H9 (cell line): ENCODE measurements around the gene RAB11FIP5. TPM values are rescaled to one million over a fixed set of nuclear protein-coding genes. Genes with fewer than 3 reads are reported as not detected.

Source experiments
- DNase-seq: peaks from one replicate; pipeline ENCODE4 v3.0.0-alpha.2; 2017
- H2AFZ ChIP-seq: one replicate; pipeline ENCODE4 v1.6.1; 2013; ENCODE audit warnings: mild to moderate bottlenecking, low read length, control low read depth, moderate library complexity
- H2AK5ac ChIP-seq: 2 replicates; pipeline ENCODE4 v1.6.1; 2013; ENCODE audit warnings: low read length, control low read depth, mixed read lengths; ENCODE audit not compliant: insufficient read length
- H2BK120ac ChIP-seq: one replicate; pipeline ENCODE4 v1.6.1; 2013; ENCODE audit warnings: low read depth, mild to moderate bottlenecking, low read length, control low read depth, inconsistent platforms; ENCODE audit not compliant: poor library complexity, severe bottlenecking
- H2BK12ac ChIP-seq: 2 replicates; pipeline ENCODE4 v1.6.1; 2013; ENCODE audit warnings: low read length, control low read depth, mixed read lengths, low read depth; ENCODE audit not compliant: insufficient read length
- H2BK15ac ChIP-seq: 2 replicates; pipeline ENCODE4 v1.6.1; 2013; ENCODE audit warnings: low read depth, low read length, control low read depth
- H2BK20ac ChIP-seq: one replicate; pipeline ENCODE4 v1.6.1; 2013; ENCODE audit warnings: low read depth, mild to moderate bottlenecking, low read length, control low read depth, inconsistent platforms; ENCODE audit not compliant: poor library complexity, severe bottlenecking
- H2BK5ac ChIP-seq: 2 replicates; pipeline ENCODE4 v1.6.1; 2013; ENCODE audit warnings: low read length, control low read depth, mixed read lengths; ENCODE audit not compliant: insufficient read length
- H3K14ac ChIP-seq: 2 replicates; pipeline ENCODE4 v1.6.1; 2013; ENCODE audit warnings: low read length, control low read depth; ENCODE audit not compliant: insufficient read depth
- H3K18ac ChIP-seq: 2 replicates; pipeline ENCODE4 v1.6.1; 2013; ENCODE audit warnings: low read depth, mild to moderate bottlenecking, mixed read lengths, low read length, control low read depth; ENCODE audit not compliant: insufficient read length
- H3K23ac ChIP-seq: 2 replicates; pipeline ENCODE4 v1.6.1; 2013; ENCODE audit warnings: low read length, control low read depth, mixed read lengths, low read depth; ENCODE audit not compliant: insufficient read length
- H3K23me2 ChIP-seq: 2 replicates; pipeline ENCODE4 v1.6.1; 2013; ENCODE audit warnings: low read depth, mild to moderate bottlenecking, mixed read lengths, low read length, control low read depth; ENCODE audit not compliant: insufficient read length, poor library complexity, severe bottlenecking
- H3K27ac ChIP-seq: 2 replicates; pipeline ENCODE4 v1.5.1; 2013; ENCODE audit warnings: low read length, control low read depth, mixed read lengths, low read depth; ENCODE audit not compliant: insufficient read length
- H3K27me3 ChIP-seq: 2 replicates; pipeline ENCODE4 v1.6.1; 2013; ENCODE audit warnings: low read length, control low read depth, inconsistent platforms; ENCODE audit not compliant: insufficient read depth
- H3K4ac ChIP-seq: 2 replicates; pipeline ENCODE4 v1.6.1; 2013; ENCODE audit warnings: low read depth, mild to moderate bottlenecking, control low read depth, inconsistent platforms, low read length, moderate library complexity
- H3K4me1 ChIP-seq: 2 replicates; pipeline ENCODE4 v1.6.1; 2013; ENCODE audit warnings: low read length, control low read depth, inconsistent platforms; ENCODE audit not compliant: insufficient read depth
- H3K4me2 ChIP-seq: 2 replicates; pipeline ENCODE4 v1.6.1; 2013; ENCODE audit warnings: low read length, control low read depth, mixed read lengths; ENCODE audit not compliant: insufficient read length, insufficient read depth
- H3K56ac ChIP-seq: 2 replicates; pipeline ENCODE4 v1.6.1; 2013; ENCODE audit warnings: low read depth, mild to moderate bottlenecking, mixed read lengths, low read length, control low read depth; ENCODE audit not compliant: insufficient read length
- H3K79me1 ChIP-seq: 2 replicates; pipeline ENCODE4 v1.6.1; 2013; ENCODE audit warnings: low read depth, mild to moderate bottlenecking, moderate library complexity, low read length, control low read depth, inconsistent platforms; ENCODE audit not compliant: insufficient read depth, poor library complexity, severe bottlenecking
- H3K79me2 ChIP-seq: 2 replicates; pipeline ENCODE4 v1.6.1; 2013; ENCODE audit warnings: low read length, control low read depth, inconsistent platforms; ENCODE audit not compliant: insufficient read depth
- H3K9ac ChIP-seq: 2 replicates; pipeline ENCODE4 v1.6.1; 2013; ENCODE audit warnings: low read length, control low read depth, mixed read lengths; ENCODE audit not compliant: insufficient read length; ENCODE audit errors: extremely low read depth
- H3K9me3 ChIP-seq: one replicate; pipeline ENCODE4 v1.6.1; 2013; ENCODE audit warnings: low read depth, low read length, inconsistent platforms; ENCODE audit not compliant: control insufficient read depth
- H3T11ph ChIP-seq: one replicate; pipeline ENCODE4 v1.6.1; 2013; ENCODE audit warnings: mild to moderate bottlenecking, low read length, control low read depth, inconsistent platforms
- H4K20me1 ChIP-seq: one replicate; pipeline ENCODE4 v1.6.1; 2013; ENCODE audit not compliant: control insufficient read depth, insufficient read length, insufficient read depth
- H4K5ac ChIP-seq: 2 replicates; pipeline ENCODE4 v1.6.1; 2013; ENCODE audit warnings: low read depth, mild to moderate bottlenecking, mixed read lengths, low read length, control low read depth; ENCODE audit not compliant: insufficient read length
- H4K8ac ChIP-seq: replicated peaks from 2 replicates; pipeline ENCODE4 v1.6.1; 2013; ENCODE audit warnings: low read length, control low read depth, mixed read lengths, low read depth; ENCODE audit not compliant: insufficient read length
- H4K91ac ChIP-seq: 2 replicates; pipeline ENCODE4 v1.6.1; 2013; ENCODE audit warnings: low read depth, mild to moderate bottlenecking, moderate library complexity, mixed read lengths, low read length, control low read depth; ENCODE audit not compliant: insufficient read length
- H3K27ac Mint-ChIP-seq, 3 experiments: 2 replicates in 2 of 3; 3 replicates in 1 of 3; pipeline ENCODE4 v1.8.0; 2020 to 2021; ENCODE audit warnings: mixed read lengths in 3 of 3, mild to moderate bottlenecking in 1 of 3, moderate library complexity in 1 of 3
- H3K27me3 Mint-ChIP-seq: 2 replicates; pipeline ENCODE4 v1.8.0; 2021; ENCODE audit warnings: low read depth, mild to moderate bottlenecking, moderate library complexity, mixed read lengths
- H3K36me3 Mint-ChIP-seq, 3 experiments: 2 replicates in 2 of 3; 3 replicates in 1 of 3; pipeline ENCODE4 v1.8.0; 2020 to 2021; ENCODE audit warnings: low read depth in 3 of 3, mixed read lengths in 3 of 3; ENCODE audit not compliant: insufficient read depth in 1 of 3
- H3K4me1 Mint-ChIP-seq, 2 experiments: 2 replicates each; pipeline ENCODE4 v1.8.0; 2020; ENCODE audit warnings: mixed read lengths in 2 of 2
- H3K4me3 Mint-ChIP-seq, 2 experiments: 2 replicates in 1 of 2; 3 replicates in 1 of 2; pipeline ENCODE4 v1.8.0; 2020 to 2021; ENCODE audit warnings: mild to moderate bottlenecking in 2 of 2, mixed read lengths in 2 of 2, moderate library complexity in 1 of 2
- H3K9me3 Mint-ChIP-seq, 2 experiments: 2 replicates in 1 of 2; 3 replicates in 1 of 2; pipeline ENCODE4 v1.8.0; 2020; ENCODE audit warnings: mild to moderate bottlenecking in 2 of 2, mixed read lengths in 2 of 2, moderate library complexity in 1 of 2
- WGBS: extraction: QIAGEN DNeasy Blood & Tissue Kit; methylation state at CpG from one replicate; pipeline ENCODE4 v1.1.7; 2013; ENCODE audit warnings: missing lambda C conversion rate, low lambda C conversion rate, mixed read lengths; ENCODE audit not compliant: insufficient read length; ENCODE audit errors: extremely low coverage; 5-methylcytosine and 5-hydroxymethylcytosine counted together
- total RNA-seq: library from RNA; stranded (reverse); gene quantifications from 2 replicates; pipeline ENCODE4 v1.2.1, GENCODE V29; 2021
- TF ChIP-seq, protein P1 (sequence below): fragments of 200-600 bp; sonication (generic); conservative IDR thresholded peaks from 3 replicates; pipeline ENCODE4 v1.8.0; 2021; ENCODE audit warnings: antibody characterized with exemption, mild to moderate bottlenecking

The RAB11FIP5 gene
- total RNA-seq, 1 experiment from 2014 or later, result 7.1 TPM

DNA sequence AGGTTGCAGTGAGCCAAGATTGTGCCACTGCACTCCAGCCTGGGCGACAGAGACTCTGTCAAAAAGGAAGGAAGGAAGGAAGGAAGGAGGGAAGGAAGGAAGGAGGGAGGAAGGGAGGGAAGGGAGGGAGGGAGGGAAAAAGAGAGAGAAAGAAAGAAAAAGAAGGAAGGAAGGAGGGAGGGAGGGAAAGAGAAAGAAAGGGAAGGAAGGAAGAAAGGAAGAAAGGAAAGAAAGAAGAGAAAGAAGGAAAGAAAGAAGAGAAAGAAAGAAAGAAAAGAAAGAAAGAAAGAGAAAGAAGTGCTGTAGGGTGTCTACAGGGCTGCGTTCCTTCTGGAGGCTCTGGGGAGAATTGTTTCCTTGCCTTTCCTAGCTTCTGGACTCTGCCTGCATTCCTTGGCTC, 22.5 kb upstream of the RAB11FIP5 start:
- TF ChIP-seq, protein P1, sequence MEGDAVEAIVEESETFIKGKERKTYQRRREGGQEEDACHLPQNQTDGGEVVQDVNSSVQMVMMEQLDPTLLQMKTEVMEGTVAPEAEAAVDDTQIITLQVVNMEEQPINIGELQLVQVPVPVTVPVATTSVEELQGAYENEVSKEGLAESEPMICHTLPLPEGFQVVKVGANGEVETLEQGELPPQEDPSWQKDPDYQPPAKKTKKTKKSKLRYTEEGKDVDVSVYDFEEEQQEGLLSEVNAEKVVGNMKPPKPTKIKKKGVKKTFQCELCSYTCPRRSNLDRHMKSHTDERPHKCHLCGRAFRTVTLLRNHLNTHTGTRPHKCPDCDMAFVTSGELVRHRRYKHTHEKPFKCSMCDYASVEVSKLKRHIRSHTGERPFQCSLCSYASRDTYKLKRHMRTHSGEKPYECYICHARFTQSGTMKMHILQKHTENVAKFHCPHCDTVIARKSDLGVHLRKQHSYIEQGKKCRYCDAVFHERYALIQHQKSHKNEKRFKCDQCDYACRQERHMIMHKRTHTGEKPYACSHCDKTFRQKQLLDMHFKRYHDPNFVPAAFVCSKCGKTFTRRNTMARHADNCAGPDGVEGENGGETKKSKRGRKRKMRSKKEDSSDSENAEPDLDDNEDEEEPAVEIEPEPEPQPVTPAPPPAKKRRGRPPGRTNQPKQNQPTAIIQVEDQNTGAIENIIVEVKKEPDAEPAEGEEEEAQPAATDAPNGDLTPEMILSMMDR, result no peak
- Histone ChIP-seq H3K56ac (no peak overlapping the region), H3K23ac (no peak overlapping the region), H3K18ac (no peak overlapping the region), H2AK5ac (no peak overlapping the region), H3K27ac (no peak overlapping the region), H3K27me3 (no peaks in the 10 kb centered on the region), H3K4ac (no peak overlapping the region), H3K9ac (no peak overlapping the region), H2BK5ac (no peak overlapping the region), H2BK15ac (no peak overlapping the region), H4K5ac (no peak overlapping the region), H3K9me3 (no peaks in the 10 kb centered on the region), H2BK20ac (no peak overlapping the region), H3K79me2 (no peaks in the 10 kb centered on the region), H3T11ph (no peak overlapping the region), H3K79me1 (no peaks in the 10 kb centered on the region), H3K23me2 (no peaks in the 10 kb centered on the region), H3K4me2 (no peak overlapping the region), H2BK120ac (no peak overlapping the region), H2BK12ac (no peak overlapping the region), H4K91ac (no peak overlapping the region), H4K8ac (no peak overlapping the region), H4K20me1 (no peaks in the 10 kb centered on the region), H3K14ac (no peak overlapping the region), H3K4me1 (0 out of 2 replicates have a peak, but pooled peaks cover 6% of the 10 kb centered on the region), H2AFZ (no peak overlapping the region)
- Mint-ChIP-seq H3K36me3 (peaks cover 0 to 2% (median 0%) of the 10 kb centered on the region in 3 experiments; a peak in 1 of 7 replicates), H3K4me1 (peaks cover 6 to 8% of the 10 kb centered on the region in 2 experiments; a peak in 3 of 4 replicates), H3K4me3 (no peak overlapping the region), H3K9me3 (peaks cover 2% of the 10 kb centered on the region in 2 experiments; a peak in 2 of 5 replicates), H3K27me3 (peaks cover 2% of the 10 kb centered on the region; the same call in 1 of the 2 replicates), H3K27ac (no peak overlapping the region)
- no CpG with 5 or more reads among the region's 2 CpGs for WGBS
- no peak for DNase-seq
